ENCODE measurements around the gene MYOG. TPM values are rescaled to one million over a fixed set of nuclear protein-coding genes. Genes with fewer than 3 reads are reported as not detected.
A peak's percentile ranks its signal among the peaks of the same experiment; 100 is the strongest.

MYOG gene
- total RNA-seq, 1 donor from 2014 or later, result not detected

GRCh38 chr1:203124546-203125317 is 38.9 kb upstream of the MYOG start:
- no peaks in the 10 kb centered on the region for H3K36me3 ChIP-seq (ENCODE audit: control insufficient read depth, insufficient read depth, low read length)
- DNase-seq (ENCODE audit: low read depth), result peak; percentile 60
- FAIRE-seq, result no peak
- peaks cover 22% of the 10 kb centered on the region for H3K27me3 ChIP-seq (ENCODE audit: control insufficient read depth, insufficient read depth, low read length)
- TF ChIP-seq CTCF (IDR thresholded peaks at IDR 0.05; ENCODE audit: insufficient read depth, low read length, severe bottlenecking), result no peak
- no peak overlapping the region for H3K4me3 ChIP-seq (ENCODE audit: low read depth, low read length)

GRCh38 chr1:203124011-203124410 is 38.2 kb upstream of the MYOG start:
- H3K36me3 ChIP-seq (ENCODE audit: control insufficient read depth, insufficient read depth, low read length), result no peaks in the 10 kb centered on the region
- DNase-seq (ENCODE audit: low read depth) (no peak), FAIRE-seq (no peak)
- H3K4me3 ChIP-seq (ENCODE audit: low read depth, low read length), result no peak overlapping the region
- TF ChIP-seq CTCF (IDR thresholded peaks at IDR 0.05; ENCODE audit: insufficient read depth, low read length, severe bottlenecking), result no peak
- H3K27me3 ChIP-seq (ENCODE audit: control insufficient read depth, insufficient read depth, low read length), result peaks cover 24% of the 10 kb centered on the region

- FAIRE-seq (no peak), DNase-seq (ENCODE audit: low read depth) (no peak)
- TF ChIP-seq CTCF (IDR thresholded peaks at IDR 0.05; ENCODE audit: insufficient read depth, low read length, severe bottlenecking), result no peak
- H3K36me3 ChIP-seq (ENCODE audit: control insufficient read depth, insufficient read depth, low read length), result no peaks in the 10 kb centered on the region
- no peak overlapping the region for H3K4me3 ChIP-seq (ENCODE audit: low read depth, low read length)
- peaks cover 24% of the 10 kb centered on the region for H3K27me3 ChIP-seq (ENCODE audit: control insufficient read depth, insufficient read depth, low read length)
Measured at GRCh38 chr1:203122159-203122558, 36.3 kb upstream of the MYOG start.

GRCh38 chr1:203121186-203122015 is 35.6 kb upstream of the MYOG start:
- peaks cover 25% of the 10 kb centered on the region for H3K27me3 ChIP-seq (ENCODE audit: control insufficient read depth, insufficient read depth, low read length)
- H3K36me3 ChIP-seq (ENCODE audit: control insufficient read depth, insufficient read depth, low read length), result no peaks in the 10 kb centered on the region
- H3K4me3 ChIP-seq (ENCODE audit: low read depth, low read length), result no peak overlapping the region
- FAIRE-seq (no peak), DNase-seq (ENCODE audit: low read depth) (no peak)
- TF ChIP-seq CTCF (IDR thresholded peaks at IDR 0.05; ENCODE audit: insufficient read depth, low read length, severe bottlenecking), result no peak

GRCh38 chr1:203120325-203121153 is 34.7 kb upstream of the MYOG start:
- H3K36me3 ChIP-seq (ENCODE audit: control insufficient read depth, insufficient read depth, low read length), result no peaks in the 10 kb centered on the region
- H3K4me3 ChIP-seq (ENCODE audit: low read depth, low read length), result no peak overlapping the region
- TF ChIP-seq CTCF (IDR thresholded peaks at IDR 0.05; ENCODE audit: insufficient read depth, low read length, severe bottlenecking), result no peak
- no peak for DNase-seq (ENCODE audit: low read depth)
- H3K27me3 ChIP-seq (ENCODE audit: control insufficient read depth, insufficient read depth, low read length), result peaks cover 27% of the 10 kb centered on the region
- FAIRE-seq, result no peak
